ENCODE results near the gene CMTM5.

The CMTM5 gene

DNA sequence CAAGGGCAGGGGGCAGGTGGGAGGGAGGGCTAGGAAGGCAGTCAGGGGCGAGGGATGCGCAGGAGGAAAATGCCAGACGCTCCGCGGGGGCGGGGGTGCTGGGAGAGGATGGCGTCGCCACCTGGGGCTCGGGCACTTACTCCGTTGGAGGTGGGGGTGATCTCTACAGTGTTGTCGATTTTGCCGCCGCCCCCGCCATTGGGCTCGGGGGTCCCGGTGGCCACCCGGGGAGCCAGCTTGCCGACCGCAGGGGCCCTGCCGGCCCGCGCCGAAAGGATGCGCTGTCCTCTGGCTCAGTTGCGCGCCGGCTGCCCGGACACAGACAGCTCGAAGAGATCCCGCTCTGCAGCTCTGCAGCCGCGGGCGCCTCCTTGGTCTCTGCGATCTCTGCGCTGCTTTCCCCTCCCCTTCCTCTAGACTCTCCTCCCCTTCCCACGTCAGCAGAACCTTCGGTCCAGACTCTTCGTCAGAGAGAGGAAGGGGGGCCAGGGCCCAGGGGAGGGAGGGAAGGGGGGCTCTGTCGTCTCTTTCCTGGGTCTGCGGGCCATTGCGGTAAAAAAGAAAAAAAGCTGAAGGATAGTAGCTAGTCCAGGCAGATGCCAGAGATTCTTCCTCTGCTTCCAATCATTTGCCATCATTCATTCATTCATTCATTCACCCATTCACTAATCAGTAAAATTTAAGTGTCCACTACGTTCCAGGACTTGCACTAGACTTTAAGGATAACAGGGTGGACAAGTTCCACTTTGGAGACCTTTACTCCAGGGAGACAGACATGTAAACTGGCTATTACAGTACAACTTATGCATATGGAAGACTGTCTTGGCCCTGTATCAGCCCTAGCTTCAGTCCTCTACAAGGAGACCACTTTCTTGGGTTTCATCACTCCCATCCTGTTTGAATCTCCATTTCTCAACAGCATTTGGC lies 24.1 kb upstream of the CMTM5 start, which contains the start of gene SLC22A17:
Gene SLC22A17, minus strand, starts transcription at position 382 of the 927 bp plus-strand sequence.
- Histone ChIP-seq H3K27ac (peak within 1 kb of the TSS; percentile 50 to 84), H3K4me3 (peak within 1 kb of the TSS; percentile 91)
- TF ChIP-seq, protein P1, sequence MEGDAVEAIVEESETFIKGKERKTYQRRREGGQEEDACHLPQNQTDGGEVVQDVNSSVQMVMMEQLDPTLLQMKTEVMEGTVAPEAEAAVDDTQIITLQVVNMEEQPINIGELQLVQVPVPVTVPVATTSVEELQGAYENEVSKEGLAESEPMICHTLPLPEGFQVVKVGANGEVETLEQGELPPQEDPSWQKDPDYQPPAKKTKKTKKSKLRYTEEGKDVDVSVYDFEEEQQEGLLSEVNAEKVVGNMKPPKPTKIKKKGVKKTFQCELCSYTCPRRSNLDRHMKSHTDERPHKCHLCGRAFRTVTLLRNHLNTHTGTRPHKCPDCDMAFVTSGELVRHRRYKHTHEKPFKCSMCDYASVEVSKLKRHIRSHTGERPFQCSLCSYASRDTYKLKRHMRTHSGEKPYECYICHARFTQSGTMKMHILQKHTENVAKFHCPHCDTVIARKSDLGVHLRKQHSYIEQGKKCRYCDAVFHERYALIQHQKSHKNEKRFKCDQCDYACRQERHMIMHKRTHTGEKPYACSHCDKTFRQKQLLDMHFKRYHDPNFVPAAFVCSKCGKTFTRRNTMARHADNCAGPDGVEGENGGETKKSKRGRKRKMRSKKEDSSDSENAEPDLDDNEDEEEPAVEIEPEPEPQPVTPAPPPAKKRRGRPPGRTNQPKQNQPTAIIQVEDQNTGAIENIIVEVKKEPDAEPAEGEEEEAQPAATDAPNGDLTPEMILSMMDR (IDR thresholded peaks at IDR 0.05) = no peak
- DNase-seq (ENCODE audit: low spot score) = peak; percentile 88

DNA sequence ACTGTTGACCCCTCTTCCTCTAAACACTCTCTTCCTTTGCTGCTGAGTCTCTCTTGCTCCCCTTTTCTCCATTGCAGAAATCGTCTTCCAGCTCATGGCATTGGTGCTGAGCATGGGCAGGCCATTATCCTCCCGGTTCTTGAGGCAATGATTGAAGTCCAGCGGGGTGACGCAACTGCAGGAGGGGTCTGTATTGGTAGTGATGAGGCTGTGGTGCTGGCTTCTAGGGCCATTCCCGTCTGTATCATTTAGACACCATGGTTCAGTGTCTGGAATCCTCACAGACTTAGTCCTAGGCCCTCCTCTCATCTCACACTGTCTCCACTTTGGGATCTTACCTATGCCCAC lies 23.4 kb upstream of the CMTM5 start:
- no peak for DNase-seq (ENCODE audit: low spot score)
- Histone ChIP-seq H3K4me3 (no peak overlapping the region), H3K27ac (peak overlapping the region in 1 of 2 donors; percentile 84)
- TF ChIP-seq, protein P1 (IDR thresholded peaks at IDR 0.05) = no peak

DNA sequence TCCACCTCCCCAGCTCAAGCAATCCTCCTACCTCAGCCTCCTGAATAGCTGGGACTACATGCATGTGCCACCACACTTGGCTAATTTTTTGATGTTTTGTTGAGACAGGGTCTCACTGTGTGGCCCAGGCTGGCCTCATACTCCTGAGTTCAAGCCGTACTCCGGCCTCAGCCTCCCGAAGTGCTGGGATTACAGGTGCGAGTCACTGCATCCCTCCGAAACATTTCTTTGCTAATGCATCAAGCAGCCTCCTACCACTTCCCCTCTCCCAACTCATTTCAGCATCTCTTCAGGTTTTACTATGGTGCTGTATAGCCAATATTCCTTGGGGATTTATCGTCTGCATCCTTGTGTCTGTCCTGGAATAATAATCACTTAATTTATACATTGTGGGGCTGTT lies 21.9 kb upstream of the CMTM5 start:
- H3K27ac ChIP-seq = no peak overlapping the region
- TF ChIP-seq, protein P1 (IDR thresholded peaks at IDR 0.05) = no peak
- H3K4me3 ChIP-seq = no peak overlapping the region
- no peak for DNase-seq (ENCODE audit: low spot score)

DNA sequence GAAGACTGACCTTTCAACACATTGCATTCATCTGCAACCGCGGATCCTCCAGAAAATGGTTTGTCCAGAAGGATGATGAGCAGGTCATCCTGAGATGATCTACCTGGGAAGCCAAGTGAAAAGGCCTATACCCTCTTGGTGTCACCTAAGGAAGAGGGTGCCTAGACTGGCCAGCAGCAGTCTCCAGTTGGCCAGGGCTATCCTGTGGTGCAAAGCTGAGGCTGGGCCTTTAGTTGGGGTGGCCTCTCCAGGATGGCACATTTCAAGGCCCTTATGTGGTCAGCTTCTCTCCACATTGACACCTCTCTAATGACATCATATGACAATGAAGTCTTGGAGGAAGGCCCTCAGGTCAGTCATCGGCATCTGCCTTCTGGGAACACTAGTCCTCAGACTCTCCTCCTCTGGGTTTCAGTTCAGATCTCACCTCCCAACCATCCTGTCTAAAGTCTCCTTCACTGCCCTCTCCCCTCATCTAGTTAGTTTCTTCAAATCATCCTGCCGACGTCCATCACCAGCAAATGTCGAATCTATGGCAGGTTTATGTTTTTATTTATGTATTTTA lies 20.9 kb upstream of the CMTM5 start:
- H3K4me3 ChIP-seq = no peak overlapping the region
- peak; percentile 11 for DNase-seq (ENCODE audit: low spot score)
- H3K27ac ChIP-seq = no peak overlapping the region
- TF ChIP-seq, protein P1 (IDR thresholded peaks at IDR 0.05) = no peak

DNA sequence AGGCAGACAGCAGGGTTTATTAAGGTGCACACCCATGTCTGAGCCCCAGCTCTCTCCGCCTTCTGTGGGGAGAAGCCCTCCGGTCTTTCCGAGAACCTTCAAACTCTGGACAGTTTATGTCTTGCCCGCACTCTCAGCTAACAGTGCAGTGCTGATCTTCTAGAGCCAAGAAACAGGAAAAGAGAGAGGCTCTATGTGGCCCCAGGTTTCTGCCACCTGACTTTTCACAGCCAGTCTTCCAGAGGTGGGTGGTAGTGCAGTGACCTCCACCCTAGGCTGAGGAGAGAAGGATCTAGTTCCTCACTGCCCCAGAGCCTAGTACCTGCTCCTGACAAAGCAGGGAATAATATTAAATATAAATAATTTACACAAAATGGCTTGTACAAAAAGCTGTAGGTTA lies 20.2 kb upstream of the CMTM5 start:
- DNase-seq (ENCODE audit: low spot score) = no peak
- no peak overlapping the region for H3K4me3 ChIP-seq
- TF ChIP-seq, protein P1 (IDR thresholded peaks at IDR 0.05) = no peak
- no peak overlapping the region for H3K27ac ChIP-seq

DNA sequence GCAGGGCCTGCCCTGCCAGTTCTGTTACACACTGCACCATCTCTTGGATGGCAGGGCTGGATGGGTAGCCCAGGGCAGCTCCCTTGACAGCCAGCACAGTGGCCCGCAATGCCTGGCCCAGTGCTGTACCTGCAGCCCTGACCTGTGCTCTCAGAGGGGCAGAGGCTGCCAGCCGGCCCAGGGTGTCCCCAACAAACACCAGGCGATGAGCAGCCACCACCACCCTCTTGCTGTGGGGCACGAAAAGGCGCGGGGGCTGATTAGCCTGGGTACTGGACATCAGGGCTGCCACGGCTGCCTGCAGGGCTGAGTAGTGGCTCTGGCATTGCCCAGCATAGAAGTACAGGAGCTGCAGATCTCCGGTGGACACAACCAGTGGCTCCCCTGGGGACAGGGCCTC lies 19.6 kb upstream of the CMTM5 start:
- TF ChIP-seq, protein P1 (IDR thresholded peaks at IDR 0.05) = no peak
- DNase-seq (ENCODE audit: low spot score) = peak; percentile 63
- no peak overlapping the region for H3K27ac ChIP-seq
- H3K4me3 ChIP-seq = no peak overlapping the region

DNA sequence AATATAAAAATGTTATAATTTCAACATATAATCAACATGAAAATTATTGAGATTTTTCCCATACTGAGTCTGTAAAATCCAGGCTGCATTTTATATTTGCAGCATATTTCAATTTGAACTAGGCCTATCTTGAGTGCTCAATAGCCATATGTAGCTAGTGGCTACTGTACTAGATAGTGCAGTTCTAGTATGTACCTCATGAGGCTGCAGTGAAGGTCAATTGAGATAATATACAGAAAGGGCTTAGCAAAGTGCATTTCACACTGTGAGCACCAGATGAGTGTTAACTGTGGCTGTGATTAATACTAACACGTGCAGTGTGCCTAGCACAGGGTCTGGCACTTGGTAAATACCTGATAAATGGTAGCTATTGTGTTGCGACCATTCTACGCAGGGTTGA lies 18.8 kb upstream of the CMTM5 start:
- peak; percentile 19 for DNase-seq (ENCODE audit: low spot score)
- Histone ChIP-seq H3K27ac (no peak overlapping the region), H3K4me3 (no peak overlapping the region)
- TF ChIP-seq, protein P1 (IDR thresholded peaks at IDR 0.05) = no peak

All from coronary artery (tissue), 2 donors.